ENCODE data around the gene CACUL1.
"Not testable (repeated sequence)": the region's sequence is repeated elsewhere in the genome, so short reads cannot be mapped to it uniquely, and the experiment has no call there.

The CACUL1 gene

GRCh38 chr10:118689070-118689858 is 65.5 kb downstream of the CACUL1 start:
- H3K4me1 Mint-ChIP-seq, result no peaks in the 10 kb centered on the region
- no peaks in the 10 kb centered on the region for H3K27me3 Mint-ChIP-seq
- H3K27ac Mint-ChIP-seq, result no peak overlapping the region
- no peak for ATAC-seq
- H3K9me3 Mint-ChIP-seq, result no peaks in the 10 kb centered on the region
- H3K36me3 Mint-ChIP-seq, result peaks cover 45% of the 10 kb centered on the region
- H3K4me3 Mint-ChIP-seq, result no peak overlapping the region

DNA sequence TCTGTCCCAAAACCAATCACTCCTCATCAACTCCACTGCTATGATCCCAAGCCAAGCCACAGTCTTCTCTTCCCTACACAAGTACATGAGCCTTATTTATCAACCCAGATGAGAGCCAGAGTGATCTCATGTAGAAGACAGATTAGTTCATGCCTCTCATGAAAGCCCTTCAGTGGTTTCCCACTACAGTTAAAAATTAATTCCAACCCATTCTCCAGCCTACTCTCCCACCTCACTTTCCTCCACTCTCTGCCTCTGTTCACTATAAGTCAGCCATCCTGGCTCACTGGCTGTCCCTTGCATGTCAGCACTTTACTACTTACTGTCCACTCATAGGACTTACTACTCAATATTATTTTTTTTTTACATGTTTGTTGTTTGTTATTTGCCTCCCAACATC is 67.3 kb downstream of the CACUL1 start:
- no peaks in the 10 kb centered on the region for H3K27me3 Mint-ChIP-seq

GRCh38 chr10:118682533-118682932 is 72.2 kb downstream of the CACUL1 start:
- Mint-ChIP-seq H3K9me3 (no peaks in the 10 kb centered on the region), H3K27ac (no peak overlapping the region), H3K4me1 (no peaks in the 10 kb centered on the region), H3K27me3 (no peaks in the 10 kb centered on the region), H3K4me3 (no peak overlapping the region), H3K36me3 (peaks cover 44% of the 10 kb centered on the region)
- ATAC-seq, result no peak

More for the DNA sequence above, 67.3 kb downstream of the CACUL1 start:
- no peaks in the 10 kb centered on the region for H3K4me1 Mint-ChIP-seq
- no peaks in the 10 kb centered on the region for H3K9me3 Mint-ChIP-seq
- no peak overlapping the region for H3K4me3 Mint-ChIP-seq
- ATAC-seq, result no peak
- H3K27ac Mint-ChIP-seq, result no peak overlapping the region
- H3K36me3 Mint-ChIP-seq, result peaks cover 42% of the 10 kb centered on the region

- H3K27me3 Mint-ChIP-seq, result no peaks in the 10 kb centered on the region
- no peak for ATAC-seq
- no peak overlapping the region for H3K27ac Mint-ChIP-seq
- H3K4me1 Mint-ChIP-seq, result no peaks in the 10 kb centered on the region
- peaks cover 26% of the 10 kb centered on the region for H3K36me3 Mint-ChIP-seq
- H3K4me3 Mint-ChIP-seq, result no peak overlapping the region
- no peaks in the 10 kb centered on the region for H3K9me3 Mint-ChIP-seq
Observed at GRCh38 chr10:118680197-118680596, 74.6 kb downstream of the CACUL1 start.

GRCh38 chr10:118674226-118674919 is 80.4 kb downstream of the CACUL1 start:
- no peaks in the 10 kb centered on the region for H3K36me3 Mint-ChIP-seq
- peaks cover 7% of the 10 kb centered on the region for H3K4me1 Mint-ChIP-seq
- no peaks in the 10 kb centered on the region for H3K27me3 Mint-ChIP-seq
- H3K9me3 Mint-ChIP-seq, result no peaks in the 10 kb centered on the region
- peak; percentile 29 for ATAC-seq
- no peak overlapping the region for H3K27ac Mint-ChIP-seq
- no peak overlapping the region for H3K4me3 Mint-ChIP-seq

DNA sequence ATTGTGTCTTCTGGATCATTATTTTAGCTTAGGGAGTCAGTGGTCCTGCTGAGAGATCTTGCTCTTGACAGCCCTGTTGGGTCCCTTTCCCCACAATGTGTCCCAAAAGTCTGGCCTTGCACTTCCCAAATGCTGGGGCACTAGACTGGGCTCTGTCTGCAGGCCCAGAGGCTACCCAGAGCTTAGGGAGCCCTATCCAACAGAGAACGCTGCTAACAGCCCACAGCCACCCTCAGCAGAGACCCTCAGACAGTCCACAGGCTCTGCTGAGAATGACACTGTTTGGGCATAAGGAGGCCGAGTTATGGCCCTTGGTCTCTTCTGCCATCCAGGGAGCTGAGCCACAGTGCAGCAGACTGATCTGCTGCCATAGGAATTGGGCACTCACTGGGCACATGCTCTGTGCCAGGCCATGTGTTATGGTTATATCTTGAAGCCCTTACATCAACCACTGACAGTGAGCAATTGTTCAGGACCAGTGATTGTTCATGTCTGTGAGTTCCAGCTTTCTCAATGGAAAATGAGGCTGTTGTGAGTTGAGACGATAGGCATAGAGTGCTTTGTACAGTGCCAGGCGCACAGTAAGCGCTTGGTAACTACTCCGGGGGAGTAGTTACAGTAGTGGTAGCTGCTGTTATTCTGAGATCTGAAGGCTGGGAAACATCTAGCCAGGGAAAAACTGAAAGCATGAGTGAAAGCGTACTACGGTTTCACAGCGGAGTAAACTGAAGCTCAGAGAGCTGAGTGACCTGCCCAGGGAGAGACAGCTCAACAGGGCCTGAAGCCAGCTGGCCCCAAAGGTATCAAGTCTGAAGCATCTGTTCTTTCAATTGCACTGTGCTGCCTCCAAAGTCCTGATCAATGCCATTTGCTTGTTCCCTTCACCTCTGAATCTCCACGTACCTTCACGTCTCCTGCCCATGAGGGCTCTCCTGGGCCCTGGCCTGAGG is 81.7 kb downstream of the CACUL1 start:
- Mint-ChIP-seq H3K27ac (no peak overlapping the region), H3K9me3 (no peaks in the 10 kb centered on the region), H3K36me3 (no peaks in the 10 kb centered on the region), H3K4me1 (peaks cover 20% of the 10 kb centered on the region), H3K27me3 (no peaks in the 10 kb centered on the region), H3K4me3 (no peak overlapping the region)
- ATAC-seq, result no peak

DNA sequence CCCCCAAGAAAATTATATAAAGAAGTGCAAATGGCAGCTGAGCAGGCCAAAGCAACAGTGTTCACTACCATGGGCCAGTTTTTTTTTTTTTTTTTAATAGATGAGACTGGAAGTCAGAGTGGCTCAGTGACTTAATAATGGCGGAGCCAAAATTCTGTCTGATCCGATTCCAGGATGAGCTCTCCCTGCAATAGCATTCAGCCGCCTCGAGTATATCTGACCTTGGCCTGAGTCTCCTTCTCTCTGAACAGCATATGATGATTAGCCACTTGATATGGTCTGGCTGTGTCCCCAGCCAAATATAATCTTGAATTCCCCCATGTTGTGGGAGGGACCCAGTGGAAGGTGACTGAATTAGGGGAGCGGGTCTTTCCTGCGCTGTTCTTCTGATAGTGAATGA is 82.6 kb downstream of the CACUL1 start:
- Mint-ChIP-seq H3K4me1 (peaks cover 22% of the 10 kb centered on the region), H3K27me3 (no peaks in the 10 kb centered on the region), H3K9me3 (no peaks in the 10 kb centered on the region), H3K36me3 (no peaks in the 10 kb centered on the region), H3K27ac (no peak overlapping the region), H3K4me3 (no peak overlapping the region)
- ATAC-seq, result no peak

DNA sequence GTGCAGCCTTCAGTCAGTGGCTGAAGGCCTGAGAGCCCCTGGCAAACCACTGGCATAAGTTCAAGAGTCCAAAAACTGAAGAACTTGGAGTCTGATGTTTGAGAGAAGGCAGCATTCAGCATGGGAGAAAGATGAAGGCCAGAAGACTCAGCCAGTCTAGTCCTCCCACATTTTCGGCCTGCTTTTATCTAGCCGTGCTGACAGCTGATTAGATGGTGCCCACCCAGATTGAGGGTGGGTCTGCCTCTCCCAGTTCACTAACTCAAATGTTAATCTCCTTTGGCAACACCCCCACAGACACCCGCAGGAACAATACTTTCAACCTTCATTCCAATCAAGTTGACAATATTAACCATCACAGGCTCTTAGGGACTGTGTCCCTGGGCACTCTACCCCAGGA is 83.5 kb downstream of the CACUL1 start:
- H3K27ac Mint-ChIP-seq, H3K9me3 Mint-ChIP-seq, H3K27me3 Mint-ChIP-seq, H3K36me3 Mint-ChIP-seq, ATAC-seq, H3K4me3 Mint-ChIP-seq: not testable (repeated sequence)
- peaks cover 22% of the 10 kb centered on the region for H3K4me1 Mint-ChIP-seq

GRCh38 chr10:118670472-118671124 is 84.2 kb downstream of the CACUL1 start:
- peaks cover 9% of the 10 kb centered on the region for H3K27me3 Mint-ChIP-seq
- H3K9me3 Mint-ChIP-seq, result no peaks in the 10 kb centered on the region
- ATAC-seq, result no peak
- peaks cover 22% of the 10 kb centered on the region for H3K4me1 Mint-ChIP-seq
- H3K4me3 Mint-ChIP-seq, result no peak overlapping the region
- H3K36me3 Mint-ChIP-seq, result no peaks in the 10 kb centered on the region
- no peak overlapping the region for H3K27ac Mint-ChIP-seq

GRCh38 chr10:118669835-118670234 is 84.9 kb downstream of the CACUL1 start:
- Mint-ChIP-seq H3K27ac (no peak overlapping the region), H3K4me1 (peaks cover 22% of the 10 kb centered on the region), H3K9me3 (no peaks in the 10 kb centered on the region), H3K4me3 (no peak overlapping the region), H3K27me3 (peaks cover 15% of the 10 kb centered on the region), H3K36me3 (no peaks in the 10 kb centered on the region)
- ATAC-seq, result no peak

- H3K4me1 Mint-ChIP-seq, result peaks cover 22% of the 10 kb centered on the region
Observed at GRCh38 chr10:118669020-118669791, 85.6 kb downstream of the CACUL1 start.

GRCh38 chr10:118668228-118668952 is 86.4 kb downstream of the CACUL1 start:
- H3K4me1 Mint-ChIP-seq, result peaks cover 22% of the 10 kb centered on the region
- H3K4me3 Mint-ChIP-seq, result no peak overlapping the region
- H3K36me3 Mint-ChIP-seq, result no peaks in the 10 kb centered on the region
- peaks cover 29% of the 10 kb centered on the region for H3K27me3 Mint-ChIP-seq
- H3K27ac Mint-ChIP-seq, result no peak overlapping the region
- ATAC-seq, result no peak
- no peaks in the 10 kb centered on the region for H3K9me3 Mint-ChIP-seq

More at GRCh38 chr10:118669020-118669791, 85.6 kb downstream of the CACUL1 start:
- peak overlapping the region; percentile 44 for H3K4me3 Mint-ChIP-seq
- H3K27ac Mint-ChIP-seq, result no peak overlapping the region
- ATAC-seq, result peak; percentile 54
- H3K27me3 Mint-ChIP-seq, result peaks cover 21% of the 10 kb centered on the region
- no peaks in the 10 kb centered on the region for H3K9me3 Mint-ChIP-seq
- no peaks in the 10 kb centered on the region for H3K36me3 Mint-ChIP-seq

DNA sequence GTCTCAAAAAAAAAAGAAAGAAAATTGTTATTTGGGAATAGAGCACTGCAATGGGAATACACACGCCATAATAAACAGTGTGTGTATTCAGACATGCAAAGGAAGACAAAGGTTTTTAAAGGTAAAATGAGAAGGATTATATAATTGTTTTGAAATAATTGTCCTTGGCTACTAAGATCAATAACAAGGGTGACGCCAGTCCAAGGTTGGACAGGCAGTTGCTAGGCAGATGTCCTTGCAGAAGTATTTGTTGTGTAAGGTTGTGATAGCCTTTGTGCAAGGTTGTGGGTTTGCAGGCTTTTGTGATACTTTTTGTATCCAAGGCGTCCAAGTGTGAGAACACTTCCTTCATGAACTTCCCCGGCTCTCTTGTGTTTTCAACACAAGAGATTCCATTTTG is 87.0 kb downstream of the CACUL1 start:
- no peaks in the 10 kb centered on the region for H3K9me3 Mint-ChIP-seq
- peaks cover 36% of the 10 kb centered on the region for H3K27me3 Mint-ChIP-seq
- ATAC-seq, result no peak
- peaks cover 22% of the 10 kb centered on the region for H3K4me1 Mint-ChIP-seq
- no peak overlapping the region for H3K27ac Mint-ChIP-seq
- H3K4me3 Mint-ChIP-seq, result no peak overlapping the region
- H3K36me3 Mint-ChIP-seq, result no peaks in the 10 kb centered on the region

DNA sequence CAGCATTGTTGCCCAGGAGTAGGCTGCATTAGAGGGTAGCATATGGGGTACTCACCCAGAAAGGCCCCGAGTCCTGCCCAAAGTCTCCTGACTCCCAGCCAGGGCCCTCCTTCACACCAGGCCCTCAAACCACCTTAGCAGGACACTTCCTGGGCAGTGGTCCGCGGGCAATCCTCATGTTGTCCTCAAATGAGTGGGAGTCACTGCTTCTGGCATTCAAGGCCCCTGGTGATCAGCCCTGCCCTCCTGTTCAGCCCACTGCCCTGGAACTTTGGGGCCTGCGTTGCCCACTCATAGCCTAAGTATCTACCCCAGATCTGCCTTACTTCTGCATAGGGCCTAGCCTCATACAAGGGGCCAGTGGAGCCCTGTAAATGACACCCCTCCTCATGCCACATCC is 88.4 kb downstream of the CACUL1 start:
- Mint-ChIP-seq H3K4me1 (peaks cover 22% of the 10 kb centered on the region), H3K4me3 (no peak overlapping the region)
- no peak for ATAC-seq

More for the DNA sequence above, 88.4 kb downstream of the CACUL1 start:
- no peak overlapping the region for H3K27ac Mint-ChIP-seq
- peaks cover 7% of the 10 kb centered on the region for H3K36me3 Mint-ChIP-seq
- H3K9me3 Mint-ChIP-seq, result peaks cover 3% of the 10 kb centered on the region
- peaks cover 50% of the 10 kb centered on the region for H3K27me3 Mint-ChIP-seq
